GM20431 (cell line): Measurements from ENCODE around the gene F8.

ENCODE experiments used
- in situ Hi-C: fragments of 300-500 bp; cut with MseI, MboI; formaldehyde crosslinking; loops from one replicate; pipeline ENCODE4 v1.15.0; 2020; ENCODE audit warnings: low sequenced_read_pairs; ENCODE audit not compliant: unreplicated experiment

The F8 gene

GRCh38 chrX:155022585-155022984 lies at the start of gene F8:
Gene F8, minus strand, starts transcription at chrX:155022723. Its CDS starts 171 bp downstream, at chrX:155022552.
- in situ Hi-C loops, result no loop called here

GRCh38 chrX:155071694-155072280 lies 49.3 kb upstream of the F8 start:
- in situ Hi-C loops, result no loop called here

- in situ Hi-C loops, result no loop called here
Measured at GRCh38 chrX:155070975-155071693, 48.6 kb upstream of the F8 start, which contains the start of the genes BRCC3, CMC4 and MTCP1. Gene BRCC3, plus strand, starts transcription at chrX:155071508. Its CDS starts 20 bp downstream, at chrX:155071528. Gene CMC4, minus strand, starts transcription at chrX:155071136. Its CDS starts 7,113 bp downstream, at chrX:155064023. Gene MTCP1, minus strand, starts transcription at chrX:155071136. Its CDS starts 5,126 bp downstream, at chrX:155066010.

- in situ Hi-C loops, result no loop called here
Measured at GRCh38 chrX:155070663-155070974, 48.1 kb upstream of the F8 start.

- in situ Hi-C loops, result no loop called here
Measured at GRCh38 chrX:155070038-155070437, 47.5 kb upstream of the F8 start.

GRCh38 chrX:155069414-155069813 lies 46.9 kb upstream of the F8 start:
- in situ Hi-C loops, result no loop called here

GRCh38 chrX:155068165-155068564 lies 45.6 kb upstream of the F8 start:
- in situ Hi-C loops, result no loop called here

GRCh38 chrX:155065035-155065734 lies 42.7 kb upstream of the F8 start:
- in situ Hi-C loops, result no loop called here

- in situ Hi-C loops, result no loop called here
Measured at GRCh38 chrX:155061760-155062159, 39.2 kb upstream of the F8 start.

GRCh38 chrX:155056877-155057792 lies 34.6 kb upstream of the F8 start:
- in situ Hi-C loops, result no loop called here

GRCh38 chrX:155056471-155056870 lies 33.9 kb upstream of the F8 start:
- in situ Hi-C loops, result no loop called here

GRCh38 chrX:155055494-155055893 lies 33.0 kb upstream of the F8 start:
- in situ Hi-C loops, result no loop called here

GRCh38 chrX:155054255-155054654 lies 31.7 kb upstream of the F8 start:
- in situ Hi-C loops, result no loop called here

GRCh38 chrX:155053656-155054055 lies 31.1 kb upstream of the F8 start:
- in situ Hi-C loops, result no loop called here

- in situ Hi-C loops, result no loop called here
Measured at GRCh38 chrX:155052738-155053498, 30.4 kb upstream of the F8 start.

- in situ Hi-C loops, result no loop called here
Measured at GRCh38 chrX:155048977-155049619, 26.6 kb upstream of the F8 start.

GRCh38 chrX:155046811-155047528 lies 24.4 kb upstream of the F8 start:
- in situ Hi-C loops, result no loop called here

GRCh38 chrX:155046129-155046810 lies 23.7 kb upstream of the F8 start:
- in situ Hi-C loops, result no loop called here
